ACC112 (cell line): ENCODE data around the gene RAB6B.

Source experiments
- H2AFZ ChIP-seq: fragments of 200-600 bp; sonication (generic); one replicate; pipeline ENCODE4 v1.6.0; 2017; ENCODE audit warnings: antibody characterized with exemption, low read length; ENCODE audit not compliant: unreplicated experiment
- H3K27ac ChIP-seq: fragments of 200-600 bp; sonication (generic); 2 replicates; pipeline ENCODE4 v1.5.1; 2014; ENCODE audit warnings: low read depth, mild to moderate bottlenecking, antibody characterized with exemption, low read length, moderate library complexity
- H3K27me3 ChIP-seq: fragments of 200-600 bp; sonication (generic); 2 replicates; pipeline ENCODE4 v1.6.1; 2014; ENCODE audit warnings: mild to moderate bottlenecking, antibody characterized with exemption, low read length, moderate library complexity, mixed read lengths; ENCODE audit not compliant: insufficient read depth
- H3K36me3 ChIP-seq: fragments of 200-600 bp; sonication (generic); 2 replicates; pipeline ENCODE4 v1.6.1; 2016; ENCODE audit warnings: mild to moderate bottlenecking, antibody characterized with exemption, low read length, moderate library complexity, mixed read lengths; ENCODE audit not compliant: insufficient read depth
- H3K4me1 ChIP-seq: fragments of 200-600 bp; sonication (generic); one replicate; pipeline ENCODE4 v1.6.1; 2016; ENCODE audit warnings: low read length, mixed read lengths; ENCODE audit not compliant: insufficient read depth, unreplicated experiment, control insufficient read depth
- H3K4me3 ChIP-seq: fragments of 200-600 bp; sonication (generic); 2 replicates; pipeline ENCODE4 v1.5.1; 2014; ENCODE audit warnings: mild to moderate bottlenecking, low read depth, low read length
- H3K79me2 ChIP-seq: fragments of 200-600 bp; sonication (generic); one replicate; pipeline ENCODE4 v1.6.0; 2016; ENCODE audit warnings: low read length; ENCODE audit not compliant: control insufficient read depth, unreplicated experiment, insufficient read depth

The RAB6B gene

DNA sequence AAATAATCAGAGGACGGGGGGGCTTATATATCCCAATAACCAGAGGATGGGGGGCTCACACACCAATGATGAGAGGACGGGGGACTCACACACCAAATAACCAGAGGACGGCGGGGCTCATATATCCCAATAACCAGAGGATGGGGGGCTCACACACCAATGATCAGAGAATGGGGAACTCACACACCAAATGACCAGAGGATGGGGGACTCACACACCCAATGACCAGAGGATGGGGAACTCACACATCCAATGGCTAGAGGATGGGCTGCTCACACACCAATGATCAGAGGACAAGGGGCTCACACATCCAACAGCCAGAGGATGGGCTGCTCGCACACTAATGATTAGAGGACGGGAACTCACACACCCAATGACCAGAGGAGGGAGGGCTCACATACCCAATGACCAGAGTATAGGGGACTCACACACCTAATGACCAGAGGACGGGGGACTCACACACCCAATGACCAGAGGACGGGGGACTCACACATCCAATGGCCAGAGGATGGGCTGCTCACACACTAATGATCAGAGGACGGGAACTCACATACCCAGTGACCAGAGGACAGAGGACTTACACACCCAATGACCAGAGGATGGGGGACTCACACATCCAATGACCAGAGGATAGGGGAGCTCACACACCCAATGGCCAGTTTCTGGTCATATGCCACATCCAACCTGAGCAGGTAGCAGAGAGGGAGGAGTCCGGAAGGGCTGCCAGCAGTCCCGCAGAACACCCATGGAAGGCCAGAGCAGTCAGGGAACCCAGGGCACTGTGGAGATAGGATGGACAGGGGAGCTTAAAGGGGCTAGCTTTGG lies 10.6 kb downstream of the RAB6B start:
- Histone ChIP-seq H3K4me3 (no peak overlapping the region), H3K27me3 (no peaks in the 10 kb centered on the region), H3K27ac (no peak overlapping the region), H3K36me3 (no peaks in the 10 kb centered on the region), H3K4me1 (no peaks in the 10 kb centered on the region), H2AFZ (no peak overlapping the region), H3K79me2 (no peaks in the 10 kb centered on the region)

DNA sequence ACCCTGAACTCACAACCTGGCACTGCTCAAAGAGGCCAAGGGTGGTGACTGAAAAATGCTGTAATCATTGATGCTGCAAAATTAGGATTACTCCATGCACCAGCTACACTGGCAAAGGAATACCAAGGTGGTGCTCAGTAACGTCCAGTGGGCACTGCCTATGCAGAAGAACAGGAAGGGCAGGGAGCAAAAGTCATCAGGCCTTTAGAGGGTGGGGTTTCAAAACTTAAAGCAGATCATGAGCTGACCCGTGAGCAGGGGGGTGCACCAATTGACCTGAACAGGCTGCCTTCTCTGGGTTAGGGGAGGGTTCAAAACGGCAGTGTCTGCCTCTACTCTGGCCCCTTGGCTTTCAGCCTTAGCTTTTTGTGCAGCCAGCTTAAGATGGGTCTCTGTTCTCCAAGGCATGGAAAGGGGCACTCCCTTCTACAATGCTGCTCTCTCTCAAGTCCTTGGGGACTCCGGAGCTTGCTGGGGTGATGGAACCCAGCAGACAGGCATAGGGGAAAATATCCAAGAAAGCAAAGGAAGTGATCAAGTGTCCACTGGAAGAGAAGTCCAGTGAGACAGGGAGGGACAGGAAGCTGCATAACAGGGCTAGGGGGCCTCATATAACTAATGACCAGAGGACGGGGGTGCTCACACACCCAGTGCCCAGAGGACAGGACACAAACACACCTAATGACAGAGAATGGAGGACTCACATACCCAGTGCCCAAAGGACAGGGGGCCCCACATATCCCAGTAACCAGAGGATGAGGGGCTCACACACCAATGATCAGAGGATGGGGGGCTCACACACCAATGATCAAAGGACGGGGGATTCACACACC lies 11.4 kb downstream of the RAB6B start:
- Histone ChIP-seq H3K4me3 (no peak overlapping the region), H3K79me2 (no peaks in the 10 kb centered on the region), H3K4me1 (no peaks in the 10 kb centered on the region), H3K27ac (no peak overlapping the region), H3K27me3 (no peaks in the 10 kb centered on the region), H3K36me3 (no peaks in the 10 kb centered on the region), H2AFZ (no peak overlapping the region)

DNA sequence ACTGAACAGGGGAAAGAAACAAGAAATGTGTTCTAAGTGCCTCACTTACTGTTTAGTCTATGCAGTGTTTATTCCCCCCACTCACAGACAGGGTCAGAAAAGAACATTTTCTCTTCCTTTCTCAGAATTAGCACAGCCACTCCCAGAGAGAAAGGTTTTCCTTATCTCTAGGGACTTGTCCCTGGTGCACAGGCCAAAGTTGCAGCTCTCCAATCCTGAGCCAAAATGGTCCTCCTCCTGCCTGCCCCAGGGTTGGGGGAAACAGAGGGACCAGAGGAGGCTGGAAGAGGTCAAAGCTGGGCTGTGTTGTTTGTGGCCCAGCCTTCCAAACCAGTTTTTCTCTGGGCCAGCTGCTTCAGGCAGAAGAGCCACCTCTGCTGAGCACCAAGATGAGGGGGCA lies 12.0 kb downstream of the RAB6B start:
- Histone ChIP-seq H3K36me3 (no peaks in the 10 kb centered on the region), H3K27me3 (0 out of 2 replicates have a peak, but pooled peaks cover 6% of the 10 kb centered on the region), H3K4me1 (no peaks in the 10 kb centered on the region), H2AFZ (no peak overlapping the region), H3K4me3 (no peak overlapping the region), H3K79me2 (no peaks in the 10 kb centered on the region), H3K27ac (no peak overlapping the region)

DNA sequence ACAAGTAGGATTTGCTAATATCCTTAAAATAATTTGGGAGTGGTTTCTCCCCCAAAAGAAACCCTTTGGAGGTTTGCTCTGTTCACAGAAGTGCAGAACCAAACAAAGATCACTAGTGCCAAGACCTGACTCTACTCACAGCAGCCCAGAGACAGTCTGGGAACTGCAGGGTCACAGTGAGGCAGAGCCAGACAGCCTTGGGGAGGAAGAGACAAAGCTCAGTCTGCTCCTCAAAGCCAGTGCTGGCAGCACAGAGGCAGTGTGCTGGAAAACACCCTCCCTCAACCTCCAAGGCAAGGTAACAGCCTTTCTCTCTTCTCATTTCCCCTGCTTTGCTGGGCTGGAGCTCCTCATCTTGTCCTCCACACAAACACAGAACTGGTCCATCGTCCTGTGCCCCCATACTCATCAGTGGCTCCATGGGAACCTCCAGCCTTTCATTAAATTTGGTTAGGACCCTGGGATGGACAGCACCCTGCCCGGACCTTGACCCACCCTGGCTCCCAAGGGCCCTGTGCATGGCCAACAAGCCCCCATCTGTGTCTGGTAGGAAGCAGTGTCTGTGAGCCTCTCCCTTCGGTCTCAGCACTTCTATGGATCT lies 12.6 kb downstream of the RAB6B start:
- no peak overlapping the region for H3K27ac ChIP-seq
- no peaks in the 10 kb centered on the region for H3K4me1 ChIP-seq
- no peak overlapping the region for H2AFZ ChIP-seq
- no peaks in the 10 kb centered on the region for H3K36me3 ChIP-seq
- peaks cover 10% of the 10 kb centered on the region; the same call in 1 of the 2 replicates for H3K27me3 ChIP-seq
- H3K4me3 ChIP-seq: no peak overlapping the region
- no peaks in the 10 kb centered on the region for H3K79me2 ChIP-seq

DNA sequence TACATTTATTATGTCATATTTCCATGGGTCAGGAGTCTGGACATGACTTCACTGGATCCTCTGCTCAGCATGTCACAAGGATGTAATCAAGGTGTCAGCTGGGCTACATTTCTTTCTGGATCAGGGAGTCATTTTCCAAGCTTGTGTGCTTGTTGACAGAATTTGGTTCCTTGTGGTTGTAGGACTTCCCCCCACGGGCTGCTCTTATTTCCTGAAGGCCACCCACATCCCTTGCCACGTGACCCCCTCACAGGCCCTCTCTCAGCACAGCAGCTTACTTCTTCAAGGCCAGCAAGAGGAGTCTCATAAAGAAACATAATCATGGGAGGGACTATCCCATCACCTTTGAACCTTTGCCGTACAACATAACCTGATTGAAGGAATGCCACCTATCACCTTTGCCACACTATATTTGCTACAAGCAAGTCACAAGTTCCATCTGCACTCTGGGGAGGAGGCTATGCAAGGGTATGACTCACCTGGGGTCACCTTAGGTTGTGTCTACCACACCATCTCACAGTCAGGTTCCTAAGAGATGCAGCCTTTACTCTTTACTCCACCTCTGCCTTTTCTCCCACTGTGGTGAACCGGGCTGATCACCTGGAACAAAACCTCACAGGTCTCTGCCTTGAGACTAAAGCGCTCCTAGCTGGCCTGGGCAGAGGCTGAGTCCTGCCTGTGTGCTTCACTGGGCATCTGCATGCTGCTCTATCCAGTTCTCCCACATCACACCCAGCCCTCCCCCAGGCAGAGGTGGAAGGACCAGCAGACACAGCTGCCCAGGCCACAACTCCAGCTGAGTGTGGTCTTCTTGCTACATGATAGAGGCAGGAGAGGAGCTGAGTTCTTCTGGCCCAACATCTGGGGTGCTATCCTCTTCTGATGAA lies 13.5 kb downstream of the RAB6B start:
- Histone ChIP-seq H3K4me3 (no peak overlapping the region), H3K4me1 (no peaks in the 10 kb centered on the region), H3K79me2 (no peaks in the 10 kb centered on the region), H3K27me3 (peaks cover 13% of the 10 kb centered on the region; the same call in 1 of the 2 replicates), H3K27ac (no peak overlapping the region), H3K36me3 (no peaks in the 10 kb centered on the region), H2AFZ (no peak overlapping the region)

DNA sequence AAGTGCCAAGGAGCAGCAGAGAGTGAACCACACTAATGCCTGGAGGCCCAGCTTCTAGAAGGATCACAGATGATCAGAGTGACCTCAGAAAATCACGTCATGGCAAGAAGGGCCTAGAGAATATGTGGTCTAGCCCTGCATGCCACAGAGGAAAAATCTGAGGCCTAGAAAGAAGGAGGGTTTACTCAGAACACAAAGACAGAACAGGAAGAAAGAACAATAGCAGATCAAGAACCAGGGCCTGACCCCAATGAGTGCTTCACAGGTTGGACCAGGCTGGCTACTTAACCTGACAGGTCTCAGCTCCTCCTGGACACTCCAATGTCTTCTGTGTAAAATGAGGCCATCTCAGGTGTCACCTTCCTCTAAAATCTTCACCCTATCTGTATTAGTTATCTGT lies 14.2 kb downstream of the RAB6B start:
- Histone ChIP-seq H3K27ac (no peak overlapping the region), H2AFZ (no peak overlapping the region), H3K36me3 (no peaks in the 10 kb centered on the region), H3K79me2 (no peaks in the 10 kb centered on the region), H3K27me3 (peaks cover 17% of the 10 kb centered on the region; the same call in 1 of the 2 replicates), H3K4me3 (no peak overlapping the region), H3K4me1 (no peaks in the 10 kb centered on the region)

DNA sequence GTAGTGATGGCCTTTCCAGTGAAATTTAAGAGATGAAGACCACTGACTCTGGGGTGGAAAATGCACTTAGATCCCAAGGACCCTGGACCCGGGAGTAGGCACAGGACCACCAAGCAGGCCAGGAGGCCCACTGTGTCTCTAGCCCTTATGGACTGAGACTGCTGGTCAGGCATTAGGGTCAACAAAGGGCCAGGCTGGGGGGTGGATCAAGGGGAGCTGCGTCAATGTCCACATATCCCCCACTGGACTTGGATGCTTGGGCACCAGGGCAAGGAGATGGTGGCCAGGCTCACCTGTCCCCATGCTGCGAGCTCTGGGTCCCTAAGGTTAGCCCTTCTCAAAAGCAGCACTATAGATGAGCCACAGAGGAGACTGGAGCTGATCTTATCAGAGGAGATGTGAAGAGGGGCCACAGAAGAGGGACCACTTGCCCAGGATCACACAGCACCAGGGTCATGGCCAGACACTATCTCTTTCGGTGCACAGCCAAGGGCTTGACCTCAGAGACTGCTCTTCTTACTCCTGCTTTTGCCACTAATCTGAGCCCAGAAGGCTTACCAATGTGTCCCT lies 14.7 kb downstream of the RAB6B start:
- H3K27me3 ChIP-seq: peaks cover 17% of the 10 kb centered on the region; the same call in 1 of the 2 replicates
- no peak overlapping the region for H3K4me3 ChIP-seq

DNA sequence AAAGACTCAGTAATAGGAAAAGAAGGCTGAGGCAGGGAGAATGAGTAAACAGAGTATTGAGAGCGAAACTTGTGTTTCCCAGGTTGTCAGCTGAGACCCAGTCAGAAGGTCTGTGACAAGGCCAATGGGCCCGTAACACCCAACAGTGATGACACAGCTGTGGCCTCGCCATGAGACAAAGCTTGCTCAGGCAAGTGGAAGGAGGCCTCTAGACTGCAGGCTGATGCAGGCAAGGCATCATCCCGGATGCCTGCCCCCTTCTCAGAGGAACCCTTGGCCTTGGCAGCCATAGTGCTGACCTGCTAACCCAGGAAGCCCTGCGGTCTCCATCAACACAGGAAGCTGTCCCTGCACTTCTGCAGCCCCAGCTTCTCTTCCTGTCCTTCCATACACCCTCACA lies 15.4 kb downstream of the RAB6B start:
- Histone ChIP-seq H3K27me3 (peaks cover 17% of the 10 kb centered on the region; the same call in 1 of the 2 replicates), H3K36me3 (no peaks in the 10 kb centered on the region), H3K4me3 (no peak overlapping the region), H2AFZ (no peak overlapping the region), H3K79me2 (no peaks in the 10 kb centered on the region), H3K4me1 (no peaks in the 10 kb centered on the region), H3K27ac (no peak overlapping the region)

More for the DNA sequence above, 14.7 kb downstream of the RAB6B start:
- Histone ChIP-seq H3K27ac (no peak overlapping the region), H3K36me3 (no peaks in the 10 kb centered on the region), H3K4me1 (no peaks in the 10 kb centered on the region), H3K79me2 (no peaks in the 10 kb centered on the region), H2AFZ (no peak overlapping the region)

DNA sequence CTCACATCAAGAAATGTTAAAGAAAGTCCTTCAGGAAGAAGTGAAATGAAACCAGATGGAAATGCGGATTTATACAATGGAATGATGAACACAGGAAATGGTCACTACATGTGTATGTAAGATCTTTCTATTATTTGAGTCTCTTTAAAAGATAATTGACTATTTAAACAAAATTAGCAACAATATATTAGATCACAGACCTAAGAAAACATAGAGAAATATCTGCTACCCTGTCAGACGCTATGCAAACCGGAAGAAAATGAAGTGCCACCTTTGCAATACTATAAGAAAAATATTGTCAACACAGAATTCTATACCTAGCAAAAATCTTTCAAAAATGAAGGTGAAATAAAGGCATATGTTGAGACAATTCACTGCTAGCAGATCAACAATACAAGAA lies 17.2 kb downstream of the RAB6B start:
- Histone ChIP-seq H3K27ac (no peak overlapping the region), H2AFZ (no peak overlapping the region), H3K4me1 (peaks cover 3% of the 10 kb centered on the region), H3K36me3 (no peaks in the 10 kb centered on the region), H3K79me2 (no peaks in the 10 kb centered on the region), H3K4me3 (no peak overlapping the region), H3K27me3 (peaks cover 17% of the 10 kb centered on the region; the same call in 1 of the 2 replicates)
